Cerebellar cortex (tissue), 1 donor: ENCODE results near the gene TRPV4.
A peak's percentile ranks its signal among the peaks of the same experiment; 100 is the strongest.
"Not testable (repeated sequence)": the region's sequence is repeated elsewhere in the genome, so short reads cannot be mapped to it uniquely, and the experiment has no call there.

Experiments
- DNase-seq: peaks from one replicate; pipeline ENCODE4 v3.0.0-alpha.2; 2015; ENCODE audit warnings: low spot score

The TRPV4 gene

GRCh38 chr12:109860977-109861376, 27.8 kb upstream of the TRPV4 start:
- DNase-seq: no peak

DNA sequence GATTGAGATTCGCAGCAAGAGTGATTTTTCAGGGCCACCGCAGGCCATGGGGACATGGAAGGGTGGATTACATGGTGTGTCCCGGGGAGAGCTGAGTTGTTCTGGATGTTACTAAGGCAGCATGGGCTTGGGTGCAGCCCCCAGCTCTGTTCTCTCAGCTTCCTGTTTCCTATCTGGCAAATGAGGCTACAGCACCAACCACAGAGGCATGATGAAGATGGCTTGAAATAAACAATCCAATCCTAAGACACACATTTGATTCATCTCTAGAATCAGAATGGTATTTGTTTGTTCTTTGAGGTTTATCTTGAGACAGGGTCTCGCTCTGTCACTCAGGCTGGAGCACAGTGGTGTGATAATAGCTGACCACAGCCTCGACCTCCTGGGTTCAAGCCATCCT, 25.6 kb upstream of the TRPV4 start:
- no peak for DNase-seq

DNA sequence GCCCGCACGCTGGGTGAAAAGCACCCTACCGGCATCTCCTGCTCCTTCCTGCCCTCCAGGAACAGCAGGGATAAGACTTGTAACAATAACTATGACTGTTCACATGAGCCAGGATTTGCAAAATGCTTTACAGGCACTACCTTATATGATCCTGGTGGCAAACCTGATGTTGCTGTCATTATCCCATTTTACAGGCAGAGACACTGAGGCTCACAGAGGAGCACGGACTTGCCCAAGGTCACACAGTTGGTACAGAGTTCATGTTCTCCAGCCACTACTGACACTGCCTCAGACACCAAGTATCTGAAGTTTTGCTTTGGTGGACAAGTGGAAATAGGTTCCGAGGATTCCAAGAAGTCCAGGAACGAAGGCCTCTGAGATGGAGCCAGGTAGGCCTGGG, 24.5 kb upstream of the TRPV4 start:
- no peak for DNase-seq

DNA sequence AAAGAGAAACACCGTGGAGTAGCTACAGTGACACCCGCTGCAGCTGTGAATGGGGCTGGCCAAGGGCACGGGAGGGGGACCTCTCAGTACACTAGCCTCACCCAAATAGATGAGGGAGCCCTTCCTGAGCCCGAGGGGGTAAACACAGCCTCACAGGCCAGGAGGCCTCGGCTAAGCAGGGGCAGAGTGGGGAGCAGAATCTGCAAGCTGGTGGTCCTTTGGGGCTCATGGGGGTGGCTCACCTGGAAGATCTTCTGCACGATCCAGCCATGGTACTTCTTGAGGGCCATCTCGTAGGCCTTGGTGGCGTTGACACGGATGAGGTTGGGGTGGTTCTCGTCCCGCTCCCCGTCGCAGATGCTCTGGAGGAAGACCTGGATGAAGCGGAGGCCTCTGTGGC, 22.2 kb upstream of the TRPV4 start:
- no peak for DNase-seq

DNA sequence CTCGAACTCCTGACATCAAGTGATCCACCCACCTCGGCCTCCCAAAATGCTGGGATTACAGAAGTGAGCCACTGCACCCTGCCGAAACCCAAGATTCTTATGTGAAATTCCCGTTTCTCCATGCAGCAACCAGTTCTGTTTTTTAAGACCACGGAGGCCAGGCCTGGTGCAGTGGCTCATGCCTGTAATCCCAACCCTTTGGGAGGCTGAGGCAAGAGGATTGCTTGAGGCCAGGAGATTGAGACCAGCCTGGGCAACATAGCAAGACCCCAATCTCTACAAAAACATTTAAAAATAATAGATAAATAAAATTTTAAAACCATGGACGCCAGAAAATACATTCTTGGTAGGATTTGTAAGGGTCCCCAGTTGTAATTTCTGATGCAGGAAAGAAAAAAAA, 17.3 kb upstream of the TRPV4 start:
- not testable (repeated sequence) for DNase-seq

GRCh38 chr12:109847142-109847735, 14.0 kb upstream of the TRPV4 start:
- no peak for DNase-seq

DNA sequence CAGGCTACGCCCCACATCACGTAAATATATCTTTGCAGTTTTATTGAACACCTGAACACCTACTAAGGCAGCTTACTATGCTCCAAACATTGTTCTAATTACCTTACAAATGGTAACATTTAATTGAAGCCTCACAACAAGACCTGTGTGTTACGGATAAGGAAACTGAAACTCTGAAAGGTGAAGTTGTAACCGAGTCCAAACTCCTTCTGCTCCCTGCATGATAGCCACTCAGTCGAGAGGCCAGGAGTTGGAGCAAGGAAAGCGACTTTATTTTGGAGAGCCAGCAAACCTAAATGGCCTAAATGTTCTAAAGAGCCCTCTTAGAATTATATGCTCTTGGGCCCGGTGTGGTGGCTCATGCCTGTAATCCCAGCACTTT, 12.6 kb upstream of the TRPV4 start:
- no peak for DNase-seq

DNA sequence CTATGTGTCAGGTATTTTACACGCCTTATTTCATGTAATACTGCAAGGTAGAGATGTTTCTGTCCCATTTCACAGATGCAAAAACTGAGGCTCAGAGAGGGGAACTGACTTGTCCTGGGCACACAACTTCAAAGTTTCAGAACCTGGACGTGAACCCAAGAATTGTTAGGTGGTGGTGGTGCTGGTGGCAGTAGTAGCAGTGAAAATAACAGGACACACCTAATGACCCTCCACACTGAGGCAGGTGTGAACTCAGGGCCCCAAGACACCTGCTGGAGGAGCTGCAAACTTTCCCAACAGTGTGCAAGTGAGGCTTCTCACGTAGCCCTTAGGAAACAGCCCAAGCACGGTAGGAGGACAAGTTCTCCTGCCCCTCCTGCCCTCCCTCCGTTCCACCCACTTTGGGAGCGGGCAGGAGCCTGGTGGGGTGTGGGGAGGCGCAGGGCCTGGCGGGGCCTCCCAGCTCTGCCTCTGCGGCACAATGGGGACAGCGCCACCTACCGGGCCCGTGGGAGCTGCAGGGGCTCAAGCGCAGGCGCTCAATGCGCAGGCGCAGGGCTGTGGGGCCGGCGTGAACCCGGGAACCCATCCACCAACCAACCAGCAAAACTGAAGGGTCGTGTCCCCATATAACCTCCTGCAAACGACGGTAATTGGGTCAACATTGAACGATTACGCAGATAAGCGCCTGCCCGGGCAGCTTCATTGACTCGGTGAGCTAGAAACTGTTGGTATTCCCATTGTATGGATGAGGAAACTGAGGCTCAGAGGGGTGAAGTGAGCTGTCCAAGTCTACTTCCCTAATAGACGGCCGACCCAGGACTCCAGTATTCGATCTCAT, 12.0 kb upstream of the TRPV4 start:
- DNase-seq: peak; percentile 80

DNA sequence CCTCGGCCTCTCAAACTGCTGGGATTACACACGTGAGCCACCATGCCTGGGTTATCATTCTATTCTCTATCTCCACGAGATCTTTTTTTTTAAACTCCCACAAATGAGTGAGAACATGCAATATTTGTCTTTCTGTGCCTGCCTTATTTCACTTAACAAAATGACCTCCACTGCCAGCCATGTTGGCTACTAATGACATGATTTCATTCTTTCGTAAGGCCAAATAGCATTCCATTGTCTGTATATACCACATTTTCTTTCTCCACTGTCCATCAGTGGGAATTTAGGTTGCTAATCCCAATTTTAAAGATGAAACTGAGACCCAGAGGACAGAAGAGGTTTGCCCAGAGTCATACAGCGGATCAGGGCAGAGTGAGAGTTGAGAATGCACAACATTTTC, 10.9 kb upstream of the TRPV4 start:
- no peak for DNase-seq

- no peak for DNase-seq
These were observed 8.8 kb upstream of the TRPV4 start for GRCh38 chr12:109842021-109842420.

DNA sequence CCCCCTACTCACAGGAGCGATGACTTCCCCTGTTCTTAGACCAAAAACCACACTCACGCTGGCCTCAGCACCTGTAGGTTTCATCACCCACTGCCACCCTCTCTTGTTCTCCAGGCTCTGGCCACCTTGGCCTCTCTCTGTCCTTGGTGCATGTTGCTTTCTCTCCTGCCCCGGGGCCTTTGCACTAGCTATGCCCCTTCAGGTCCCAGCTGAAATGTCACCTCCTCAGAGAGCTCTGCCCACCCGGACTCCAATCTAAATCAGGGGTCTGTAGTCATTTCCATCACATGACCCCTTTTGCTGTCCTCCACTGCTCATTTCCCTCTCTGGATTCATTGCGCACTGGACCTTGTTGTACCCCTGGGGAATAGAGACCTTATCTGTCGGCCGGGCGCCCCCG, 8.2 kb upstream of the TRPV4 start:
- DNase-seq: no peak

DNA sequence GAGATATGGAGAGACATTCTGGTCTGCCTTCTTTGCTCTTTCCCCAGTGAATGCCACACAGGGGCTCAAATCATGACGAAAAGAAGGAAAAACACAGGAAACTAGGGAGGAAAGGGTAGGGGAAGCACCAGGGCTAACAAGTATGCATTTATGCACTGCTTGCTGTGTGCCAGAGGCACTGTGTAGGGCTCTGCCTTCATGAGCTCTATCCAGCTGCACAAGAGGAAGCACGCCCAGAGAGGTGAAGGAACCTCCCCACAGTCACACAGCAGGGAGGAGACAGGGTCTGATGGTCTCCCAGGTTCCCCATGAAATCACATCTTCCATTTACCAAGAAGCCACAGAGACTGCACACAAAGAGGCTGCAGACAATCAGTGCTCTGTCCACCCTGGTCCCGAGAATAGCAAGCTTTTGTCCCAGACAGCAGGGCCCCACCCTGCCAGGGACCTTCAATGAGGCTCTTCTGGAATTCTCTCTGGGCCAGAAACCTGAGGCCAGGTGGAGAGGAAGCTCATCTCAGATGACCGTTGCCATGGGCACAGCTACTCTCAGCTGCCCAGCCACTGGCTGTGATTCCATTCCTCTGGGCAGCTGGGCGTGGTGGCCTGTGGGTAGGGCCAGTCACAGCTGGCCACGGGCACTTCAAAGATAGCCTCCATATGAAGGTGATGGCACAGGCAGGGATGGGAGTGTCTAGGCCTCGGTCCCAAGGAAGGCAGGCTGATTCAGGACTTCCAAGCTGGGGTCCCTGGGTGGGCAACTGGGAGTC, 7.3 kb upstream of the TRPV4 start:
- no peak for DNase-seq

- no peak for DNase-seq
These were observed 6.2 kb upstream of the TRPV4 start for GRCh38 chr12:109839444-109839843.

DNA sequence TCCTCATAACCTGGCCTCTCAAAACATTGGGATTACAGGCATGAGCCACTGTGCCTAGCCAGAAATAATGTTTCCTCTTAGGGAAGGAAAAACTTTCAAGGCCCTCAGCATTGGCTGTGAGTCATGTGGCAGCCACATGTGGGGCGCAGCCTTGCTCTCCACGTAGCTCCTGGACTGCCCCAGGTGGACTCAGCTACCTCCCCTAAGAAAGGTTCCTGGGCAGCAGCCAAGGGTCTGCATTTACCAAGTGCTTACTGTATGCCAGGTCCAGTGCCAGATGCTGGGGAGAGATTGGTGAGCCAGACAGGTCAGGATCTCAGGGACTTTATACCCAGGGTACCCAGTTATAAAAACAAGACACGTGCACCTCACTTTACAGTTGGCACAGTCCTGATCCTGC, 3.7 kb upstream of the TRPV4 start:
- DNase-seq: no peak

GRCh38 chr12:109835827-109836226, 2.6 kb upstream of the TRPV4 start:
- no peak for DNase-seq

GRCh38 chr12:109832541-109833306, 474 bp downstream of the TRPV4 start:
- no peak for DNase-seq

DNA sequence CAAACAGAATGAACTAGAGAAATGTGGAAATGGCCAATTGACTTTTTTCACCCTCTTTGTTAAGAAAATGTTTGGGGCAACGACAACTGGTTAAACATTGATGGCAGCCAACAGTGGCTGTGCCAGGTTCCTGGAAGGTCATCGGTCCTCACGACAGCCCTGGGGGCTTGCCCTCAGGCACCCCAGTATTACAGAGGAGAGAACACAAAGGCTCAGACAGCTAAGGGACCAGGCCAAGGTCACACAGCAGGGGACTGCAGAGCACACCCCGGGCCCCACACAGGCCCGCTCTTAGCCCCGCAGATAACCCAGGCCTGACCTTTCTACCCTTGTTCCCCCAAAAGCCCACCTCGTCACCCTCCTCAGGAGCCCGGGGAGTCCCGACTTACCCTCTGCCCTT, 1.3 kb downstream of the TRPV4 start:
- no peak for DNase-seq

GRCh38 chr12:109831365-109831764, 1.8 kb downstream of the TRPV4 start:
- DNase-seq: no peak

DNA sequence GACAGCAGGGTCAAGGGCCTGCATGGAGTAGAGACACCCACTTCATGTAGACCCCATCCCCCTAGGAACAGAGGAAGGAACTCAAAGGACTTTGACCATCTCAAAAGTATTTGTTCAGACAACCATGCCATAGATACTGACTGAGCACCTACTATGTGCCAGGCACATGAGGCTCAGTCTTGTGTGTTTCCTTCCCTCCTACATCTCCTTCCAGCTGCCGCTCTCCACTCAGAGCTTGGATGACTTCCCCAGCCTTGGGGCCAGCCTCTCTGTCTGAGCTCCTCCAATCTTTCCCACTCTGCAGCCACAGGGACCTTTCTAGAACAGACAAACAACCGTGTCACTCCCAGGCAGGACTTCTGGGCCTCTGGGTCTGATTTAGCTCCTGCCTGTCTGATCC, 2.5 kb downstream of the TRPV4 start:
- no peak for DNase-seq

- DNase-seq: no peak
These were observed 2.9 kb downstream of the TRPV4 start for GRCh38 chr12:109830267-109830666.

DNA sequence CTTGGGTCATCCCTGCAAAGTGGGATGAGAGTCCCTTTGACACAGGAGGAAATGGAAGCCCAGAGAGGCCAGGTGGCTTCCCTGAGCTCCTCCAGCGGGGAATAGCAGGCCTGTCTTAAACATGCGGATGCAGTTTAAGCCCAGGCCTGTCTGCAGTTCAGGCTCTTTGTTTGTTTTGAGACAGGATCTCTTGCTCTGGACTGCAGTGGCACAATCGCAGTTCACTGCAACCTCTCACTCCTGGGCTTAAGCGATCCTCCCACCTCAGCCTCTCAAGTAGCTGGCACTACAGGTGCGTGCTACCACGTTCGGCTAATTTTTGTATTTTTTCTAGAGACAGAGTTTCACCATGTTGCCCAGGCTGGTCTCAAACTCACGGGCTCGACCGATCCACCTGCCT, 3.5 kb downstream of the TRPV4 start:
- no peak for DNase-seq

DNA sequence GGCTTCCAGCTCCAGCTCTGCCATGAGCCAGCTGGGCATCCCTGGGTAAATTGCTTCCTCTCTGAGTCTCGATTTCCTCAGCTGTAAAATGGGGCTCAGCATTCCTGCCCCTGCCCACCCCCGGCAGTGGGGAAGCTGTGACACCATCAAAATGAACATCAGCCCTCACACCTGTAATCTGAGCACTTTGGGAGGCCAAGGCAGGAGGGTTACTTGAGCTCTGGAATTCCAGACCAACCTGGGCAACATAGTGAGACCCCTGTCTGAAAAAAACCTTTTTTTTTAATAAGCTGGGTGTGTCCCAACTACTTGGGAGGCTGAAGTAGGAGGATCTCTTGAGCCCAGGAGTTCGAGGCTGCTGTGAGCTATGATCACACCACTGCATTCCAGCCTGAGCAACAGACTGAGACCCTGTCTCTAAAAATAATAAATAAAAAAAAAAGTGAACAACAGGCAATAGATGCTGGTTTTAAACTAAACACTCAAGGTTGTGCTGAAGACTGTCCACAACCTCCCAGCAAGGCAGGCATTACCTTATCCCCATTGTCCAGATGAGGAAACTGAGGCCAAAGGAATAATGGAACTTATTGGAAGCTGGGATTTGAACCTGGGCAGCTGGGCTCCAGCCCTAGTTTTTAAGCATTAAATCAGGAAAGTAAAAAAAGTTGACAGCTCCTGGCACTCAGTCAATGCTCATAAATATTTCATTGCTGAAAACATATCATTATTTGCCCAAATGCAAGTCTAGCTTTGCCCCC, 4.3 kb downstream of the TRPV4 start:
- DNase-seq: no peak
